Right cardiac atrium (tissue), 5 donors: ENCODE measurements around the gene CD63. TPM values are rescaled to one million over a fixed set of nuclear protein-coding genes. Genes with fewer than 3 reads are reported as not detected.

Source experiments
- ATAC-seq, 2 donors: fragments of 200-7000 bp; cut with Tn5 transposase; one replicate each; pipeline versions ENCODE4 v1.8.0 to v1.9.1; 2020; ENCODE audit warnings: moderate library complexity in 2 of 2, mild to moderate bottlenecking in 1 of 2
- DNase-seq, 3 donors: peaks; one replicate each; pipeline ENCODE4 v3.0.0-alpha.2; 2020
- H3K27ac ChIP-seq: one replicate; pipeline ENCODE4 v1.5.1; 2013; ENCODE audit warnings: mild to moderate bottlenecking, low read length, control low read depth, moderate library complexity
- H3K27me3 ChIP-seq: one replicate; pipeline ENCODE4 v1.6.1; 2013; ENCODE audit not compliant: control insufficient read depth, insufficient read depth
- H3K4me1 ChIP-seq: one replicate; pipeline ENCODE4 v1.6.1; 2013; ENCODE audit warnings: low read length; ENCODE audit not compliant: control insufficient read depth, insufficient read depth
- H3K4me3 ChIP-seq: one replicate; pipeline ENCODE4 v1.5.1; 2013; ENCODE audit warnings: low read length, control low read depth
- H3K9me3 ChIP-seq: one replicate; pipeline ENCODE4 v1.6.1; 2013; ENCODE audit warnings: low read length; ENCODE audit not compliant: control insufficient read depth
- WGBS: extraction: QIAGEN DNeasy Blood & Tissue Kit; methylation state at CpG from one replicate; pipeline ENCODE4 v1.1.7; 2013; 5-methylcytosine and 5-hydroxymethylcytosine counted together
- intact Hi-C, 4 donors: fragments of 100-400 bp; cut with DNase I; formaldehyde crosslinking; loops; one replicate each; pipeline versions ENCODE4 v1.11.0 to v1.14.0; 2022 to 2023
- polyA plus RNA-seq: library from polyadenylated mRNA; stranded (reverse); fragments of 200-250 nt; gene quantifications from one replicate; pipeline ENCODE4 v1.2.3, GENCODE V29; 2013
- total RNA-seq, 4 donors: library from RNA; stranded (reverse); fragmentation: NEBNext Ultra II Directional; extraction: Animal tissue kit (Norgen Biotek cat#: 25700); gene quantifications; one replicate each; pipeline ENCODE4 v1.2.1, GENCODE V29; 2021
- donor health status: healthy with polysubstance abuse.
- donor health status: DM: no; HTN: yes; CAD: no.
- donor health status: DM: no; HTN: no; CAD: no.
- donor health status: DM: no; HTN: yes; CAD: no; lungs with severe emphysema.
- donor health status: DM: yes; HTN: yes; CAD: no.

The CD63 gene
- total and polyA plus RNA-seq, 5 donors: 1,076 to 1,430 (median 1,301) TPM

- H3K9me3 ChIP-seq: no peaks in the 10 kb centered on the region
- no peaks in the 10 kb centered on the region for H3K4me1 ChIP-seq
- no peak overlapping the region for H3K4me3 ChIP-seq
- no peaks in the 10 kb centered on the region for H3K27me3 ChIP-seq
- WGBS: 80% methylated on average over 2 of the region's 2 CpGs
- H3K27ac ChIP-seq: no peak overlapping the region
- intact Hi-C loops: loop anchor here in 2 of 4 donors (2.0 to 5.0 kb wide), 2 partner anchors 202 to 203 kb away; no protein-coding TSS in a partner anchor
- ATAC-seq: no peak
- no peak for DNase-seq
Measured at GRCh38 chr12:55739025-55739378, 10.2 kb upstream of the CD63 start.

DNA sequence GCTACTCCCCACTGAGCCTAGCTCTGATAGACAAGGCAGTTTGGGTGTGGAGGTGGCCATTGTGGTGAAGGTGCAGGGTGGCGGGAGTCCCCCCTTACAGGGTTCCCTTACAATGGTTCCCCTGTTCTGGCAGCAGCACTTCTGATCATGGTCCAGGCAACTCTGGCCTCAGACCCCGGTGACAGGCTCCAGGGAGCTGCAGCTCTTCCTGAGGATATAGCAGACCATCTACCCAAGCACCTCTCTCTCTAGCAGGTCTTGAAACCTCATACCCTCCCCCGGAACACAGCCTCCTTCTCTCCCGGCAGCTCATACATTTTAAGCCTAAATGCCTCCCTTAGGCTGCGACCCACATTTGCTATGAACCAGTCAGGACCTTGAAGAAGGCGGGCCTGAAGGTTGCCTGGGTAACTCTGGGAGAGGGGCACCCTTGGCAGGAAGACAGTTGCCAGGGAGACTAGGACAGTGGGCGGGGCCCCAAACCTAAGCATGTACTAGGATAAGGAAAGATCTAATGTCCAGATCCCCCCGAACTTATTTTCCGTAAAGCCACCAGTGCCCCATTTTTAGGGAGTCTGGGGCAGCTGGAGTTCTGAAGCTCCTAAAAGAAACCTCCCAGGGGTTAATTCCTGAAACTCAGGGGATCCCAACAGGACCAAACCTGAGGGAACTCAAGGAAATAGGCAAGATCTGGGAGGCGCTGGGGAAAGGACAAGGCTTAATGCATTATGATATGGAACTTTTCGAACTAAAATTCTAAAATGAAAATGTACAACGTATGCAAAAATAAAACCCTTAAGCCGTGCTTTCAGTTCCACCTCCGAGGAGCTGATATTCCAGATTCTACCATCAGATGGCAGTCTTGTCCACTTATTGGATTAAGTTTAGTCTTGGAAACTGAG lies 9.6 kb upstream of the CD63 start:
- 2% methylated on average over 14 of the region's 14 CpGs for WGBS
- Histone ChIP-seq H3K4me3 (peak overlapping the region; percentile 75), H3K27ac (peak overlapping the region; percentile 68), H3K4me1 (no peaks in the 10 kb centered on the region), H3K27me3 (no peaks in the 10 kb centered on the region), H3K9me3 (no peaks in the 10 kb centered on the region)
- ATAC-seq (peak; percentile 83), DNase-seq (peak; percentile 89 to 94 (median 93))
- intact Hi-C loops: loop anchor here in 2 of 4 donors (2.0 to 5.0 kb wide), 2 partner anchors 202 to 204 kb away; no protein-coding TSS in a partner anchor

- no peaks in the 10 kb centered on the region for H3K4me1 ChIP-seq
- H3K27ac ChIP-seq: peak overlapping the region; percentile 68
- no peak overlapping the region for H3K4me3 ChIP-seq
- DNase-seq: no peak
- H3K9me3 ChIP-seq: no peaks in the 10 kb centered on the region
- ATAC-seq: peak; percentile 22 to 38
- intact Hi-C loops: loop anchor here in 2 of 4 donors (2.0 to 5.0 kb wide), 2 partner anchors 203 to 205 kb away; no protein-coding TSS in a partner anchor
- WGBS: 8% methylated on average over 4 of the region's 4 CpGs
- no peaks in the 10 kb centered on the region for H3K27me3 ChIP-seq
Measured at GRCh38 chr12:55737581-55738122, 8.8 kb upstream of the CD63 start.

DNA sequence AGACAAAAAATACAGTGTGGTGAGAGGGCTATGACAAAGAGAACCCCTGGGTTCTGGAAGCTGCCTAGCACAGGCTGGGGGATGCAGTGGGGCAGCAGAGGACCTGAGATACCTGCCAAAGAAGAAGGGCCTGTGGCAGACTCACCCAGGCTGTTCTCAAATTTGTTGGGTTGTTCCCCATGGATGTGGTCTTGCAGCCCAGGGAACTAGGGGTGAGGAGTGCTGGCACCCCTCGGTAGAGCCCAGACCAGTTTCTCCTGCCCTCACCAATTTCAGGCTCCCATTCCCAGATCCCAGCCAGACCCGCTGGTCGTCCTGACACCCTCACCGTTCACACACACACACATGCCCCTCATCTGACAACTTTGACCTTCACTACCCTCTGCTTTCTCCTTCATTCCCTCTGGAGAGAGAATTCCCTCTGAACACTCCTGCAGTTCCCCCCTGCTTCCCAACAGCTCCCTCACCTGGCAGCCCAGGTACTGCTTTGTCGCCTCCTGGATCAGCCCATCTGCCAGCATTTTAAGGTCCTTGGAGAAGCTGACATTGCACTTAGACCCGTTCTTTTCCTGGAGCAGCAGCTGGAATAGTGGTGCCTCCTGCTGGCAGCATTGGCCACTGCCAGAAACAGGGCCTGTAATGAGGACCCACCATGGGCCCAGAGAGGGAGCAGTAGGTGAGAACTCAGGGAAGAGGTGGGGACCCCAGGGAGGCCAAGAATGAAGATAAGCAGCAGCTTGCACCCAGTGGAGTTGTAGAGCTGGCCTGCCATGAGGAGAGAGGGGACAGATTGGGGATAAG lies 8.2 kb upstream of the CD63 start:
- H3K9me3 ChIP-seq: no peaks in the 10 kb centered on the region
- intact Hi-C loops: loop anchor here in 1 of 4 donors (5.0 kb wide), 1 partner anchor 205 kb away; no protein-coding TSS in a partner anchor
- H3K27me3 ChIP-seq: no peaks in the 10 kb centered on the region
- ATAC-seq (peak; percentile 57 to 61), DNase-seq (peak; percentile 64 to 87 (median 85))
- 34% methylated on average over 6 of the region's 6 CpGs for WGBS
- H3K27ac ChIP-seq: peak overlapping the region; percentile 25
- H3K4me1 ChIP-seq: no peaks in the 10 kb centered on the region
- H3K4me3 ChIP-seq: no peak overlapping the region

GRCh38 chr12:55736076-55736475 lies 7.3 kb upstream of the CD63 start:
- Histone ChIP-seq H3K27me3 (no peaks in the 10 kb centered on the region), H3K9me3 (no peaks in the 10 kb centered on the region), H3K4me3 (no peak overlapping the region), H3K27ac (no peak overlapping the region), H3K4me1 (no peaks in the 10 kb centered on the region)
- 56% methylated on average over 3 of the region's 3 CpGs for WGBS
- no peak for ATAC-seq
- intact Hi-C loops: loop anchor here in 1 of 4 donors (5.0 kb wide), 1 partner anchor 206 kb away; no protein-coding TSS in a partner anchor
- no peak for DNase-seq

- no peaks in the 10 kb centered on the region for H3K9me3 ChIP-seq
- intact Hi-C loops: no loop called here
- WGBS: 87% methylated on average over 3 of the region's 3 CpGs
- no peaks in the 10 kb centered on the region for H3K4me1 ChIP-seq
- H3K4me3 ChIP-seq: no peak overlapping the region
- no peaks in the 10 kb centered on the region for H3K27me3 ChIP-seq
- no peak for DNase-seq
- no peak overlapping the region for H3K27ac ChIP-seq
- no peak for ATAC-seq
Measured at GRCh38 chr12:55734595-55734994, 5.8 kb upstream of the CD63 start.

DNA sequence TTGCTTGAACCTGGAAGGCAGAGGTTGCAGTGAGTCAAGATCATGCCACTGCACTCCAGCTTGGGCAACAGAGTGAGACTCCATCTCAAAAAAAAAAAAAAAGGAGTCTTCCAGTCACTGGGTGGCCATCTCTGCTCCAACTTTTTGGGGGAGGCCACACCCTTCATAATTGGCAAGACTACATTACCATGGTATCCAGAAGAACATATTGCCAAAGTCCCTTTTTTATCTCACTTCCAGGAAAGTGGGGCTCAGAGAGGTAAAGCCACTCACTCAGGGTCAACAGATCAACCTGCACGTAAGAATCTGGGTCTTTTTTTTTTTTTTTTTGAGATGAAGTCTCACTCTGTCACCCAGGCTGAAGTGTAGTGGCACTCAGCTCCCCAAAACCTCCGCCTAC lies 5.0 kb upstream of the CD63 start:
- Histone ChIP-seq H3K4me1 (no peaks in the 10 kb centered on the region), H3K27me3 (no peaks in the 10 kb centered on the region), H3K9me3 (no peaks in the 10 kb centered on the region), H3K27ac (no peak overlapping the region), H3K4me3 (no peak overlapping the region)
- intact Hi-C loops: no loop called here
- ATAC-seq (no peak), DNase-seq (no peak)
- WGBS: 86% methylated on average over 2 of the region's 2 CpGs

GRCh38 chr12:55733021-55733555 lies 4.3 kb upstream of the CD63 start:
- Histone ChIP-seq H3K9me3 (no peaks in the 10 kb centered on the region), H3K27me3 (no peaks in the 10 kb centered on the region), H3K4me1 (no peaks in the 10 kb centered on the region), H3K4me3 (no peak overlapping the region), H3K27ac (no peak overlapping the region)
- intact Hi-C loops: no loop called here
- 86% methylated on average over 14 of the region's 14 CpGs for WGBS
- ATAC-seq (no peak), DNase-seq (peak in 1 of 3 donors; percentile 38)

DNA sequence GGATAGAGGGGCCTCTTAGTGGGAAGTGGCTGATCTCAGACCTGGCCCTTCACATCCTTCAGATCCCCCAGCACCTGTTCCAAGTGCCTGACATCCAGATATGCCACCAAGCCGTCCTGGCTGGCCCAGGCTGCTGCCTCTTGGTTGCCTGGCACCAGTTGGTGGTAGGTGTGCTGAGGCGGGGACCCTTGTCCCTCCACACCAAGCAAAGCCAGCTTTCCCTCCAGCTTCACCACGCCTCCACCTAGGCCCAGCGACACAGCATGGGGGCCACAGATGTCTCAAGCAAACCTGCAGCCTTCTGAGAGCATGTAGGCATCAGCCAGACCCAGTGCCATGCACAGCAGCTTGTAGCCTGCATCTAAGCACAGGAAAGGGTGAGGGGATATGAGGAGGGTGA lies 3.5 kb upstream of the CD63 start:
- DNase-seq: peak in 1 of 3 donors; percentile 56
- intact Hi-C loops: no loop called here
- WGBS: 83% methylated on average over 4 of the region's 4 CpGs
- H3K4me1 ChIP-seq: no peaks in the 10 kb centered on the region
- H3K27me3 ChIP-seq: no peaks in the 10 kb centered on the region
- no peak overlapping the region for H3K4me3 ChIP-seq
- ATAC-seq: no peak
- no peak overlapping the region for H3K27ac ChIP-seq
- no peaks in the 10 kb centered on the region for H3K9me3 ChIP-seq

DNA sequence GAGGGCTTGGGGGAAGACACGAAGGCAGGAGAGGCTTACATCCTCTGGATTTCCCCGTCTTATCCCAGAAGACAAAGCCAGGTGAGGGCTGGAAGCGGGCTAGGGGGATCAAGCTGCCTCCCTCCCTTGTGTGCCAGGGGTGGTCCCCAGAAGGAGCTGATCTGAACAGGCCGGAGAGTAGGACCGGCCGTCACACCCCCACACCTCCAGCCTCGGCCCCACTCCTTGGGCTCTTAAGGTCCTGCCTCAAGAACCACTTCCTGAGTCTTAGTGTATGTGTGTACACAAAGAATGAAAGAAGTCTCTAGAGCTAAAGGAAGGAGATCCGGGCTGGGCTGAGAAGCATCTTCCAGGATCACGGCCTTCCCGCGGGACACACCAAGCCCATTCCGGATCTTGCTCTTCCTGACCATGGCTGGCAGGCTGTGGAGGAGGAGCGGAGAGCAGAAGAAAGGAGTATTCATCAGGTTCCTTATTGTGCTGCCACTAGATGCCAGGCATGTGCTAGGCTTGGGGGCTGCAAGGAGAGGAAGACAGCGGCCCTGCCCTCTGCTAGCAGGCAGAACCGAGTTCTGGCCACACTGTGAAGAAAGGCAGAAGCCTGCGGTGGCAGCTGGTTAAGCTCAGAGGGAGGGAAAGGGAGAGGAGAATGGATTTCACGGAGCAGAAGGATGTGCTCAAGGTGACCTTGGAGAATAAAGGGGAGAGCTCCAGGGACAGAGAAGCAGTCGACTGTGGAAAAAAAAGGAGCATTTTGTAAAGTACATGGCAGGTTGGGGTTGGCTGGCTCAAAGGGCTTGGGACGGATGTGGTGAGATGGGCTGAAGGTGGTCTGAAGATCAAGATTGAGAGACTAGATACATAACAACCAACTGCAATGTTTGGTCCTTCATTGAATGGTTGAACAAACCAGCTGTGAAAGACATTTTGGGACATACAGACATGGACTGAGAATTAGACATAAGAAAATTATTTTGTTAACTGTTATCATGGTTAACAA lies 1.3 kb upstream of the CD63 start:
- WGBS: 4% methylated on average over 19 of the region's 19 CpGs
- intact Hi-C loops: no loop called here
- H3K4me1 ChIP-seq: peaks cover 4% of the 10 kb centered on the region
- H3K9me3 ChIP-seq: no peaks in the 10 kb centered on the region
- ATAC-seq (peak; percentile 5 to 11), DNase-seq (peak in 1 of 3 donors; percentile 73)
- no peaks in the 10 kb centered on the region for H3K27me3 ChIP-seq
- H3K27ac ChIP-seq: peak overlapping the region; percentile 99
- peak overlapping the region; percentile 97 for H3K4me3 ChIP-seq
